Activated naive CD8-positive, alpha-beta T cell treated with anti-CD3 and anti-CD28 coated beads, Interleukin-2, amount 10 ng/mL, durations not matched to agents 7 days and 5 days (primary cell): Measurements from ENCODE around the gene PIP4K2A. TPM values are rescaled to one million over a fixed set of nuclear protein-coding genes. Genes with fewer than 3 reads are reported as not detected.

Experiments
- total RNA-seq, 2 experiments: library from RNA; stranded (reverse); gene quantifications; one replicate each; pipeline ENCODE4 v1.2.3, GENCODE V29; 2021

The PIP4K2A gene
- total RNA-seq, 2 experiments from 2014 or later: 179 to 199 TPM

Other genes with a start within 250 kb of the PIP4K2A start
- not detected for gene ARMC3, start 213.5 kb upstream of the PIP4K2A start, total RNA-seq